K562 (cell line): Measurements from ENCODE around the gene RTBDN. TPM values are rescaled to one million over a fixed set of nuclear protein-coding genes. Genes with fewer than 3 reads are reported as not detected.

ENCODE experiments used
- ARID3B ChIP-seq: fragments of 250-450 bp; sonication (Bioruptor Pico); IDR thresholded peaks from 2 replicates; pipeline ENCODE4 v1.4.0; 2020; ENCODE audit warnings: borderline replicate concordance
- BCLAF1 ChIP-seq, 2 experiments: fragments of 450-650 bp in 1 of 2; IDR thresholded peaks; 2 replicates each; pipeline ENCODE4 v1.6.1; 2011 to 2017; ENCODE audit warnings: low read depth in 2 of 2, antibody characterized with exemption in 1 of 2, borderline replicate concordance in 1 of 2, low read length in 1 of 2, mild to moderate bottlenecking in 1 of 2, mixed read lengths in 1 of 2; ENCODE audit not compliant: control insufficient read depth in 1 of 2
- CAMTA2 ChIP-seq: fragments of 250-450 bp; sonication (Bioruptor Pico); conservative IDR thresholded peaks from 2 replicates; pipeline ENCODE4 v1.5.1; 2022
- CEBPZ ChIP-seq: fragments of 150-350 bp; IDR thresholded peaks from 2 replicates; pipeline ENCODE4 v1.6.1; 2014; ENCODE audit warnings: low read depth, mild to moderate bottlenecking, low read length, borderline replicate concordance
- FOXM1 ChIP-seq, 2 experiments: fragments of 450-650 bp in 1 of 2; sonication (generic) in 1 of 2; formaldehyde crosslinking in 1 of 2; IDR thresholded peaks; 2 replicates each; pipeline versions ENCODE4 v1.6.1 to v1.9.0; 2017 to 2022; ENCODE audit warnings: low read depth in 2 of 2, mild to moderate bottlenecking in 2 of 2, missing genetic modification reagents in 1 of 2, moderate library complexity in 1 of 2
- NCOA1 ChIP-seq: fragments of 450-650 bp; IDR thresholded peaks from 2 replicates; pipeline ENCODE4 v1.6.1; 2016; ENCODE audit warnings: low read depth
- NUFIP1 ChIP-seq: fragments of 450-650 bp; IDR thresholded peaks from 2 replicates; pipeline ENCODE4 v1.6.1; 2018; ENCODE audit not compliant: partially characterized antibody
- POU5F1 ChIP-seq: fragments of 150-350 bp; IDR thresholded peaks from 2 replicates; pipeline ENCODE4 v1.6.1; 2014; ENCODE audit warnings: borderline replicate concordance, low read length, low read depth, mild to moderate bottlenecking; ENCODE audit not compliant: partially characterized antibody
- RCOR1 ChIP-seq, 2 experiments: IDR thresholded peaks; 2 replicates each; pipeline ENCODE4 v1.6.1; 2012; ENCODE audit warnings: low read depth in 2 of 2, low read length in 2 of 2, borderline replicate concordance in 1 of 2, improper control_type of control experiment in 1 of 2
- SRF ChIP-seq, 2 experiments: fragments of 250-450, 450-650 bp in 1 of 2; sonication (Bioruptor Pico) in 1 of 2; sonication (generic) in 1 of 2; formaldehyde crosslinking; IDR thresholded peaks; 2 replicates each; pipeline versions ENCODE4 v1.5.0 to v1.5.1; 2020 to 2022; ENCODE audit warnings: mild to moderate bottlenecking in 1 of 2, missing genetic modification reagents in 1 of 2
- SRSF3 ChIP-seq: fragments of 200-400 bp; formaldehyde crosslinking; IDR thresholded peaks from 2 replicates; pipeline ENCODE4 v1.6.1; 2016; ENCODE audit warnings: mild to moderate bottlenecking, low read length, moderate library complexity; ENCODE audit not compliant: insufficient read depth
- ZNF282 ChIP-seq: sonication (generic); formaldehyde crosslinking; IDR thresholded peaks from 2 replicates; pipeline ENCODE4 v1.8.1; 2023; ENCODE audit warnings: missing genetic modification reagents
- ZNF41 ChIP-seq: fragments of 250-450 bp; sonication (Bioruptor Pico); conservative IDR thresholded peaks from 2 replicates; pipeline ENCODE4 v1.4.0; 2020; ENCODE audit warnings: mild to moderate bottlenecking
- ZNF551 ChIP-seq: fragments of 250-450 bp; sonication (Bioruptor Pico); IDR thresholded peaks from 2 replicates; pipeline ENCODE4 v1.5.0; 2021; ENCODE audit warnings: mild to moderate bottlenecking, moderate library complexity
- ZNF696 ChIP-seq: fragments of 250-450 bp; sonication (Bioruptor Pico); conservative IDR thresholded peaks from 2 replicates; pipeline ENCODE4 v1.4.0; 2020; ENCODE audit warnings: mild to moderate bottlenecking, moderate library complexity
- polyA plus RNA-seq, 8 experiments: library from polyadenylated mRNA; depleted of rRNA in 4 of 8; stranded (reverse) in 5 of 8; unstranded in 3 of 8; fragments of >200 nt; fragmentation: Nextera tagmentation in 2 of 8; fragmentation: Illumina TruSeq in 1 of 8; extraction: Ambion mirVana in 2 of 8; extraction: Trizol in 1 of 8; gene quantifications; 2 replicates each; pipeline versions ENCODE4 v1.2.1 to v1.2.3, GENCODE V29; 2011 to 2014; ENCODE audit warnings: inconsistent platforms in 1 of 8, missing spikeins in 1 of 8
- total RNA-seq, 7 experiments: library from RNA; depleted of rRNA in 6 of 7; stranded (reverse); fragments of >200 nt in 6 of 7; fragmentation: Illumina TruSeq in 2 of 7; extraction: Trizol in 2 of 7; gene quantifications; 2 replicates each; pipeline versions ENCODE4 v1.2.1 to v1.2.3, GENCODE V29; 2011 to 2021; ENCODE audit warnings: low replicate concordance in 1 of 7
- TF ChIP-seq, protein P1 (sequence below): sonication (generic); IDR thresholded peaks from 2 replicates; pipeline ENCODE4 v1.6.1; 2016

Gene RTBDN
- total and polyA plus RNA-seq, 9 of the 15 experiments (the other 6 are each of a cell fraction or from before 2014, with no cell fraction given), result 0.20 to 2.3 (median 0.72) TPM; not detected in 1

DNA sequence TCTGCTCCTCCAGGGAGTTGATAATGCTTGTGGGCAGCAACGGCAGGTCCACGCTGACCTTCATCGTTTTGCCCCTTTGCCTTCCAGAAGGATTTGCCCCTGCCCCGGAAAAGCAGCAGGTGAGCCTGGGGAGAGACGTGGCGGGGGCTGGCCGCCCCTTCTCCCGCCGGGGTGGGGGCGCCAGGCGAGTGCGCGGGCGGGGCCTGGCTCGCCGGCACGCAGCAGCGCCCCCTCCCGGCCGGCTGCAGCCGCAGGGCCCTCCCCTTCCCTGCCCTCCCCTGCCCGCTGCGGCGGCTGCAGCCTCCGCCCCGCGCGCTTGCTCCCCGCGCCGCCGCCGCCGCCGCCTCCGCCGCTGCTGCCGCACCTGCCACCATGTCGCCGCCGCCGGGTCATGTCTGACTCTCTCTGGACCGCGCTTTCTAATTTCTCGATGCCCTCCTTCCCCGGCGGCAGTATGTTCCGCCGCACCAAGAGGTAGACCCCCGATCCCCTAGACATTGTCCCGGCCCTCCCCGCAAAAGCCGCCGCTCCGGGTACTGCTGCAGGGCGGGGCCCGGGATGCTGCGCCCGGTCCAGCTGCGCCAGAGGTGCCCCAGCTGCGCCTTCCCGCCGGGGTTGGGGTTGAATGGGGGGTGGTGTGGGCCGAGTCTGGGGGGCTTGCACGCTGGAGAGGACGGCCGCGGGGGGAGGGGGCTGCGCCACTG, 4.0 kb upstream of the RTBDN start, which contains the start of gene MAST1 (continued):
- no peak for TF ChIP-seq ARID3B (CRISPR knock-in tag)
- no peak for TF ChIP-seq NCOA1
- no peak for TF ChIP-seq NUFIP1
- no peak for TF ChIP-seq POU5F1
- no peak for TF ChIP-seq ZNF41 (CRISPR knock-in tag)
- TF ChIP-seq, protein P1, sequence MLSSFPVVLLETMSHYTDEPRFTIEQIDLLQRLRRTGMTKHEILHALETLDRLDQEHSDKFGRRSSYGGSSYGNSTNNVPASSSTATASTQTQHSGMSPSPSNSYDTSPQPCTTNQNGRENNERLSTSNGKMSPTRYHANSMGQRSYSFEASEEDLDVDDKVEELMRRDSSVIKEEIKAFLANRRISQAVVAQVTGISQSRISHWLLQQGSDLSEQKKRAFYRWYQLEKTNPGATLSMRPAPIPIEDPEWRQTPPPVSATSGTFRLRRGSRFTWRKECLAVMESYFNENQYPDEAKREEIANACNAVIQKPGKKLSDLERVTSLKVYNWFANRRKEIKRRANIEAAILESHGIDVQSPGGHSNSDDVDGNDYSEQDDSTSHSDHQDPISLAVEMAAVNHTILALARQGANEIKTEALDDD, result no peak
- TF ChIP-seq SRSF3, result no peak
- no peak for TF ChIP-seq CAMTA2
- TF ChIP-seq SRF (CRISPR knock-in tag; IDR thresholded peaks at IDR 0.05), result no peak
- TF ChIP-seq RCOR1 (IDR thresholded peaks at IDR 0.05; ENCODE audit: borderline replicate concordance in 1 of 2, low read depth in 2 of 2, low read length in 2 of 2), result no peak
- TF ChIP-seq CEBPZ, result no peak
- TF ChIP-seq ZNF282 (CRISPR knock-in tag), result no peak
- no peak for TF ChIP-seq BCLAF1 (IDR thresholded peaks at IDR 0.05; ENCODE audit: borderline replicate concordance in 1 of 2, control insufficient read depth in 1 of 2, low read depth in 2 of 2, low read length in 1 of 2)
- no peak for TF ChIP-seq ZNF696 (CRISPR knock-in tag)
- no peak for TF ChIP-seq FOXM1 (IDR thresholded peaks at IDR 0.05; ENCODE audit: low read depth)
- TF ChIP-seq FOXM1 (CRISPR knock-in tag; IDR thresholded peaks at IDR 0.05; ENCODE audit: low read depth), result no peak
- TF ChIP-seq ZNF551, result no peak
